GM12874 (cell line): ENCODE measurements around the gene CTNND2.

Source experiments
- CTCF ChIP-seq: IDR thresholded peaks from 2 replicates; pipeline ENCODE4 v1.5.1; 2011; ENCODE audit warnings: low read depth, mild to moderate bottlenecking, control low read depth, low read length, moderate library complexity; ENCODE audit not compliant: insufficient read depth

CTNND2 gene

GRCh38 chr5:11496137-11496719 lies 408.0 kb downstream of the CTNND2 start:
- TF ChIP-seq CTCF: no peak

- no peak for TF ChIP-seq CTCF
These were observed 409.9 kb downstream of the CTNND2 start for GRCh38 chr5:11494340-11494739.

- TF ChIP-seq CTCF: no peak
These were observed 412.7 kb downstream of the CTNND2 start for GRCh38 chr5:11491404-11492075.

GRCh38 chr5:11483630-11484029 lies 420.6 kb downstream of the CTNND2 start:
- TF ChIP-seq CTCF: no peak

GRCh38 chr5:11482011-11482410 lies 422.2 kb downstream of the CTNND2 start:
- TF ChIP-seq CTCF: no peak

GRCh38 chr5:11477786-11478185 lies 426.5 kb downstream of the CTNND2 start:
- no peak for TF ChIP-seq CTCF

GRCh38 chr5:11476866-11477265 lies 427.4 kb downstream of the CTNND2 start:
- TF ChIP-seq CTCF: no peak
